ENCODE results near the gene HSPA14. TPM values are rescaled to one million over a fixed set of nuclear protein-coding genes. Genes with fewer than 3 reads are reported as not detected.
A peak's percentile ranks its signal among the peaks of the same experiment; 100 is the strongest.
"Not testable (repeated sequence)": the region's sequence is repeated elsewhere in the genome, so short reads cannot be mapped to it uniquely, and the experiment has no call there.

HSPA14 gene
- total RNA-seq, 2 donors from 2014 or later = 9.9 to 13.9 TPM

GRCh38 chr10:14833106-14833505 lies 5.0 kb upstream of the HSPA14 start:
- intact Hi-C loops (cut with DNase I) = loop anchor here in 1 of 2 donors (5.0 kb wide), 1 partner anchor 1511 kb away; no protein-coding TSS in a partner anchor
- no peak for DNase-seq (ENCODE audit: low spot score)

DNA sequence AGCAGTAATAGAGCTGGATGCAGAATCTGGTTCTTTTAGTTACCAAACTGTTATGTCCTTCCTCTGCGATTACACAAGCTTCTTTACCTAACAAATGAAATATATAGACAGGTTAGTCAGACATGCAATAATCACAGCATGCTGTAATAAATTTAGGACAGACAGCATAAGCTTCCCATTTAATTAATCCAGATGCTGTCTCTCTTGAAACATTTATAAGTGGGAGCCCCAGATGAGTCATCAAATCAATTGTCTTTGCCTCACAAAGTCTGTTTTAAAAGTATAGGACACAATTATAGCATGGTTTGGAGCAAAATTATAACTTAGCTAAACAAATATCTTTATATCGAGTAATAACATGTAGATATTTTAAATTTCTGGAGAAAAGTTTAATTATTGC lies 1.9 kb upstream of the HSPA14 start:
- no peak for DNase-seq (ENCODE audit: low spot score)
- intact Hi-C loops (cut with DNase I) = no loop called here

DNA sequence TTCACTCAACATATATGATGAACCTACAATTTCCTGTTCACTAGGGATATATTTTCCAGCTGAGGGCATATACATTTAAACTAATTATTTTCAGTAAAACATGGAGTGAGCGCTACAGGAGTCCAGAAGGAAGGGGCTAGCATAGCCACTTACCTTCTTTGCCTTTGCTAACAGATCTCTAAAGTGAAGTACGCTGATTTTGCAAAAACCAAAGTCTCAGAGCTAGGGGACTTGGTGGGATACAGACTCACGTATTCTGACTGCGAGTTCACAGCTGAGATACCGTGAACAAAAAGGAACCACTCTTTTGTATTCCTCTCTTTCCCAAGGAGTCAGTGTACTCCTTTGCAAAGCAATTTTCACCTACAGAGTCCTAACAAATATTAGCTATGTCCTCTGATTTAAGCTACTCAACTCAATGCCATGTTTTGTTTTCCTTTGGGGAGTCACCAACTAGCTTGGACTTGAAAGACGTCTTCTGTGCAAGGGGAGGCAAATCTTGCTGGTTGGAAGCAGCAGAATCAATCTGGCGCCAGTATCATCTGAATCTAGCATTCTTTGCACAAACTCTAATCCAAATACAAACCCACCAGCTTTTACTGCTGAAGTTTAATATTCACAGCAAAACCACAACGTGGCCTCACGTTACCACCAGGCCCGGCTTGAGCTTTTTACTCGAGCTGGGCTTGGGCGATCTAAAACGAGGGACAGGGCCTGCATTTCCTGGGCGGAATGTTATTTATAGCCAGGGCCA lies 926 bp upstream of the HSPA14 start:
- DNase-seq (ENCODE audit: low spot score) = no peak
- intact Hi-C loops (cut with DNase I) = no loop called here

DNA sequence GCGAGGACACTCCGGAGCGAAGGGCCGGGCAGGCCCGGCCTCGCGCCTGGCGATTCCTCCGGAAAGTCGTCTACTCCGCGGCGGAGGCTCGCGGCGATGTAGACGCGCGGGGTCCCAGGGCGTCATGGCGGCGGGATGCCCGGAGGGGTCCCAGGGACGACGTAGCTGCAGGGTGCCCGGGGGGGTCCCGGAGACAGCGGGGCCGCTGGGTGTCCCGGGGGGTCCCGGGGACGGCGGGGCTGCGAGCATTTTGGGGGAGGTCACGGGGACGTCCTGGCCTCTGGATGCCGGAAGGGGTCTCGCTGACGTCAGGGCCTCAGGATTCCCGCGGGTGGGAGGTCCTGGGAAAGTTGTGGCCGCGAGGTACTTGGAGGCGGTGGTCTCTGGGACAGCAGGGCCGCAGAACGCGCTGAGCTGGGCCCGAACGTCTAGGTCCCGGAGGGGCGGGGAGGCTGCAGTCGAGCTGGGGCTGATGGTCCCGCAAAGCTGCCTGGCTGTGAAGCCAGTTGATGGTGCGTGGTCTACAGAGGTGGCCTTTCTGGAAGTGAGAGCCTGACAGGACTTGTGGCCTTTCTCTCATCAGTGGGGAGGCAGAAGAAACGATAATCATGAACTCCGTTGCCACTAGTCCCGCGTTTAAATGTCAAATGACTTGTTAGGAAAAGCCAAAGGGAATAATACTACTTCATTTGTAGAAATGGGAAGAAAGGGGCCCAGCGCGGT lies 637 bp downstream of the HSPA14 start:
- intact Hi-C loops (cut with DNase I) = no loop called here
- peak; percentile 86 for DNase-seq (ENCODE audit: low spot score)

DNA sequence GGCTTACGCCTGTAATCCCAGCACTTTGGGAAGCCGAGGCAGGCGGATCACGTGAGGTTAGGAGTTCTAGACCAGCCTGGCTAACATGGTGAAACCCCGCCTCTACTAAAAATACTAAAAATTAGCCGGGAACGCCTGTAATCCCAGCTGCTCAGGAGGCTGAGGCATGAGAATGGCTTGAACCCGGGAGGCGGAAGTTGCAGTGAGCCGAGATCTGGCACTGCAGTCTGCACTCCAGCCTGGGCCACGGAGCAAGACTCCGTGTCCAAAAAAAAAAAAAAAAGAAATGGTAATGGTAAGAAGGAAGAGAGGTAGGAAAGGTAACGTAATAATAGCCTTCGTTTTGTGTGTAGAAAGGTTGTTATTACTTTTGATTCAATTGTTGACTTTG lies 1.2 kb downstream of the HSPA14 start:
- no peak for DNase-seq (ENCODE audit: low spot score)
- intact Hi-C loops (cut with DNase I) = no loop called here

- intact Hi-C loops (cut with DNase I) = no loop called here
- DNase-seq (ENCODE audit: low spot score) = no peak
Measured at GRCh38 chr10:14840178-14840577, 2.1 kb downstream of the HSPA14 start.

DNA sequence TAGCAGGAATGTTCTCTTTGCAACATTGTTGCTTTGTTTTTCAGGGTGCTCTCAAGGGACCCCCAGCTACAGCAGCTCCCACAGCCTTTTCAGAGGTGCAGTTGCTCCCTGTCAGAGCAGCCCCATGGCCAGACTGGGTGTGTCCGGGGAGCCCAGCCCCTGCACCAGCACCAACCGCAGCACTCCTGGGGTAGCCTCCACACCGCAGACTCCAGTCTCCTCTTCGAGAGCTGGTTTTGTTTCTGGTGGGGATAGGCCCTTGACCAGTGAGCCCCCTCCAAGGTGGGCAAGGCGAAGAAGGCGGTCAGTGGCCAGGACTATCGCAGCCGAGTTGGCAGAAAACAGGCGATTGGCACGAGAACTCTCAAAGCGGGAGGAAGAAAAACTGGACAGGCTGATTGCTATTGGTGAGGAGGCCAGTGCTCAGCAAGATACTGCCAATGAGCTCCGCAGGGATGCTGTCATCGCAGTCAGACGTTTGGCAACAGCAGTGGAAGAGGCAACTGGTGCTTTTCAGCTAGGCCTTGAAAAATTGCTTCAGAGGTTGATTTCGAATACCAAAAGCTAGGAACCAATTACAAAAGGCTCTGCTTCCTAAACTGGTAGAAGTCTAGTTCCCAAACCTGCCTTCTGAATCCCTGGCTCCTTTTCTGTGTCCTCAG lies 5.4 kb downstream of the HSPA14 start:
- intact Hi-C loops (cut with DNase I) = no loop called here
- no peak for DNase-seq (ENCODE audit: low spot score)

DNA sequence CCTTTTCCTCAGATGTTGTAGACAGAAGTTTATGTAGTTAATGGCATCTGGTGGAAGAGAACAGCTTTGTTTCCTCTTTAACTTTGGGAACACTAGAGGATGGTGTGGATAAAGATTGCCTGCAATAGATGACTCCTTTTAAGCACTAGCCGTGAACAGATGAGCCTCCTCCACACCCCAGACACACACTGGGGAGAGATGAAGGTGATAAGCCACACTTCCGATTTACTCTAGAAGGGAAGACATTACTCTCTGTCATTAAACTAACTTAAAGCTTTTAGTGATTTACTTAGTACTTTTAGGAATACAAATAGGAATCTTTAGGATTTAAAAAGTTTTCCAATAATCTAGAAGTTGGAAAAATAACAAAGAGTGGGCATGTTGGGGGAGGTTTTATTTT lies 6.8 kb downstream of the HSPA14 start:
- DNase-seq (ENCODE audit: low spot score) = no peak
- intact Hi-C loops (cut with DNase I) = no loop called here

- intact Hi-C loops (cut with DNase I) = no loop called here
- no peak for DNase-seq (ENCODE audit: low spot score)
Measured at GRCh38 chr10:14852236-14852635, 14.1 kb downstream of the HSPA14 start.

GRCh38 chr10:14855453-14855852 lies 17.3 kb downstream of the HSPA14 start:
- intact Hi-C loops (cut with DNase I) = no loop called here
- no peak for DNase-seq (ENCODE audit: low spot score)

DNA sequence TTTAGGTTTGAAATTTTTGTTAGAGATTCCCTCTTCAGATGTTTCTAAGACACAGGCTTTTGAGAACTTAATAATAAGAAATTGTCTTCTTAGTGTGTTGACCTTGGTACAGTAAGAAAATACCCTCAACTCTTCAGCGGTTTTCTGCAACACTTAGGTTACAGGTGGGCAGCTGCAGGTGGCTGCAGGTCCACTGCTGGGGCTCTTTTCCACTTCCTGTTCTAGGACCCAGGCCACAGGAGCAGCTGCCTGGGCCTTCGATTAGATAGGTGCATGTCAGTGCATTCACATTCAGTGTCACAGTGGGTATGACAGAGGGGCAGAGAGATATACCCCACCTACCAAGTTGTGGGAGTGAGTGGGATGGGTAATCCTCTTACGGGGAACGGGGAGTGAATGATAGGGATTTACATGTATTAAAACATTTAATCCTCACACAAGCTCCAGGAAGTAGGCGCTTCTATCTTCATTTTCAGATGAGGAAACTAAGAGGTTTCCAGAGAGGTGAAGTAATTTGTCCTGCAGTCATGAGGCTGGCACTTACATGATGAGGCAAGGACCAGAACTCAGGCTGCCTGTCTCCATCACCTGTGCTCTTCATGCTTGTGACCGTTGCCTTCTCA lies 20.3 kb downstream of the HSPA14 start:
- intact Hi-C loops (cut with DNase I) = no loop called here
- no peak for DNase-seq (ENCODE audit: low spot score)

GRCh38 chr10:14859043-14859442 lies 20.9 kb downstream of the HSPA14 start:
- no peak for DNase-seq (ENCODE audit: low spot score)
- intact Hi-C loops (cut with DNase I) = no loop called here

- DNase-seq (ENCODE audit: low spot score) = no peak
- intact Hi-C loops (cut with DNase I) = no loop called here
Measured at GRCh38 chr10:14859775-14860174, 21.7 kb downstream of the HSPA14 start.

GRCh38 chr10:14860791-14861190 lies 22.7 kb downstream of the HSPA14 start:
- intact Hi-C loops (cut with DNase I) = no loop called here

GRCh38 chr10:14864466-14864865 lies 26.4 kb downstream of the HSPA14 start:
- DNase-seq (ENCODE audit: low spot score); intact Hi-C loops (cut with DNase I): not testable (repeated sequence)

More at GRCh38 chr10:14860791-14861190, 22.7 kb downstream of the HSPA14 start:
- DNase-seq (ENCODE audit: low spot score) = no peak

GRCh38 chr10:14864871-14865270 lies 26.8 kb downstream of the HSPA14 start:
- DNase-seq (ENCODE audit: low spot score); intact Hi-C loops (cut with DNase I): not testable (repeated sequence)

GRCh38 chr10:14873090-14873760 lies 35.1 kb downstream of the HSPA14 start:
- no peak for DNase-seq (ENCODE audit: low spot score)
- intact Hi-C loops (cut with DNase I) = no loop called here

GRCh38 chr10:14875941-14876340 lies 37.8 kb downstream of the HSPA14 start:
- intact Hi-C loops (cut with DNase I) = no loop called here
- no peak for DNase-seq (ENCODE audit: low spot score)

- no peak for DNase-seq (ENCODE audit: low spot score)
- intact Hi-C loops (cut with DNase I) = no loop called here
Measured at GRCh38 chr10:14876764-14877163, 38.7 kb downstream of the HSPA14 start.
